CD4-positive, alpha-beta T cell treated with Interleukin-15 for 4 hours (primary cell): ENCODE data around the gene PTX4.

Source experiments
- DNase-seq: peaks from one replicate; pipeline ENCODE4 v3.0.0-alpha.2; 2020; ENCODE audit warnings: low spot score

Gene PTX4

GRCh38 chr16:1524366-1524765 is 35.6 kb upstream of the PTX4 start:
- no peak for DNase-seq

- no peak for DNase-seq
Observed at GRCh38 chr16:1523581-1524245, 35.0 kb upstream of the PTX4 start.

- no peak for DNase-seq
Observed at GRCh38 chr16:1520461-1520860, 31.7 kb upstream of the PTX4 start.

- no peak for DNase-seq
Observed at GRCh38 chr16:1519831-1520230, 31.1 kb upstream of the PTX4 start.

GRCh38 chr16:1518626-1519135 is 29.9 kb upstream of the PTX4 start:
- no peak for DNase-seq

- no peak for DNase-seq
Observed at GRCh38 chr16:1514507-1514906, 25.8 kb upstream of the PTX4 start.

GRCh38 chr16:1512774-1513173 is 24.0 kb upstream of the PTX4 start:
- DNase-seq, result no peak

- no peak for DNase-seq
Observed at GRCh38 chr16:1511662-1512569, 23.2 kb upstream of the PTX4 start.

GRCh38 chr16:1510941-1511351 is 22.2 kb upstream of the PTX4 start:
- no peak for DNase-seq

- no peak for DNase-seq
Observed at GRCh38 chr16:1510272-1510671, 21.5 kb upstream of the PTX4 start.

- no peak for DNase-seq
Observed at GRCh38 chr16:1509307-1510221, 20.8 kb upstream of the PTX4 start.

- no peak for DNase-seq
Observed at GRCh38 chr16:1508494-1509187, 19.9 kb upstream of the PTX4 start.

GRCh38 chr16:1506494-1507213 is 17.9 kb upstream of the PTX4 start:
- DNase-seq, result no peak

GRCh38 chr16:1505912-1506311 is 17.2 kb upstream of the PTX4 start:
- DNase-seq, result no peak

GRCh38 chr16:1505073-1505844 is 16.5 kb upstream of the PTX4 start:
- DNase-seq, result no peak

GRCh38 chr16:1503110-1503955 is 14.6 kb upstream of the PTX4 start:
- no peak for DNase-seq

GRCh38 chr16:1502092-1503004 is 13.6 kb upstream of the PTX4 start:
- DNase-seq, result no peak

GRCh38 chr16:1501630-1502029 is 12.9 kb upstream of the PTX4 start:
- DNase-seq, result no peak
